Endothelial cell of umbilical vein (primary cell): ENCODE results near the gene ZFAND5. TPM values are rescaled to one million over a fixed set of nuclear protein-coding genes. Genes with fewer than 3 reads are reported as not detected.

Experiments
- BruUV-seq: library from RNA; stranded (reverse); fragments of 400-500 nt; replicated peaks from 2 replicates; lab custom pipeline; 2021; lab: Mats Ljungman, UMichigan
- CTCF ChIA-PET: fragments of 300-600, 350-600 bp; sonication (Branson Sonifier 250); formaldehyde crosslinking; loops from one replicate; lab custom pipeline; 2021; ENCODE audit warnings: antibody characterized with exemption, inconsistent platforms; lab: Charles Lee
- POLR2A ChIA-PET: fragments of 300-600, 350-600 bp; sonication (Branson Sonifier 250); formaldehyde crosslinking; loops from one replicate; lab custom pipeline; 2021; ENCODE audit warnings: antibody characterized with exemption, inconsistent platforms; lab: Charles Lee
- DNase-seq: peaks from one replicate; pipeline ENCODE4 v3.0.0-alpha.2; 2011; ENCODE audit warnings: low read depth, low spot score
- FAIRE-seq: peaks from 2 replicates; lab custom pipeline; 2011; peaks lifted over from hg19 to GRCh38; lab: Jason Lieb, UNC
- H2AFZ ChIP-seq: 2 replicates; pipeline ENCODE4 v1.6.0; 2012; ENCODE audit warnings: low read depth, low read length, control low read depth, inconsistent platforms
- H3K27ac ChIP-seq: 2 replicates; pipeline ENCODE4 v1.5.1; 2011; ENCODE audit warnings: low read depth, mild to moderate bottlenecking, control low read depth, low read length, moderate library complexity; ENCODE audit not compliant: insufficient read depth
- H3K27me3 ChIP-seq, 2 experiments: 2 replicates each; pipeline versions ENCODE4 v1.6.0 to v1.6.1; 2011; ENCODE audit warnings: low read length in 2 of 2, mixed read lengths in 1 of 2; ENCODE audit not compliant: control insufficient read depth in 2 of 2, insufficient read depth in 2 of 2
- H3K36me3 ChIP-seq, 2 experiments: 2 replicates in 1 of 2; 3 replicates in 1 of 2; pipeline ENCODE4 v1.5.1; 2011; ENCODE audit warnings: low read length in 2 of 2, mild to moderate bottlenecking in 1 of 2, moderate library complexity in 1 of 2; ENCODE audit not compliant: control insufficient read depth in 2 of 2, insufficient read depth in 2 of 2; ENCODE audit errors: extremely low read depth in 1 of 2
- H3K4me1 ChIP-seq: 3 replicates; pipeline ENCODE4 v1.5.1; 2011; ENCODE audit warnings: mild to moderate bottlenecking, low read length; ENCODE audit not compliant: control insufficient read depth, insufficient read depth; ENCODE audit errors: extremely low read depth
- H3K4me2 ChIP-seq: 2 replicates; pipeline ENCODE4 v1.6.1; 2011; ENCODE audit warnings: low read length, control low read depth, mixed read lengths; ENCODE audit not compliant: insufficient read depth
- H3K4me3 ChIP-seq, 3 experiments: fragments of 200-600 bp in 1 of 3; sonication (generic), shearing (Covaris generic) in 1 of 3; replicated peaks in 1 of 3; 2 replicates each; pipeline ENCODE4 v1.5.1; 2011 to 2016; ENCODE audit warnings: control low read depth in 3 of 3, low read length in 3 of 3, mild to moderate bottlenecking in 2 of 3, inconsistent platforms in 1 of 3, low read depth in 1 of 3, moderate library complexity in 1 of 3; ENCODE audit not compliant: insufficient read depth in 1 of 3
- H3K79me2 ChIP-seq: 2 replicates; pipeline ENCODE4 v1.6.0; 2012; ENCODE audit warnings: low read length, inconsistent platforms; ENCODE audit not compliant: control insufficient read depth, insufficient read depth
- H3K9ac ChIP-seq: replicated peaks from 2 replicates; pipeline ENCODE3; 2011; ENCODE audit warnings: low read length, control low read depth; ENCODE audit not compliant: insufficient read depth; ENCODE audit errors: extremely low read depth
- H3K9me1 ChIP-seq: replicated peaks from 3 replicates; pipeline ENCODE4 v1.6.0; 2011; ENCODE audit warnings: mild to moderate bottlenecking, low read length; ENCODE audit not compliant: control insufficient read depth, insufficient read depth; ENCODE audit errors: extremely low read depth
- H3K9me3 ChIP-seq: replicated peaks from 2 replicates; pipeline ENCODE4 v1.5.1; 2012; ENCODE audit warnings: low read length, inconsistent platforms; ENCODE audit not compliant: control insufficient read depth, insufficient read depth
- H4K20me1 ChIP-seq: replicated peaks from 2 replicates; pipeline ENCODE3; 2011; ENCODE audit warnings: mild to moderate bottlenecking, low read length; ENCODE audit not compliant: control insufficient read depth, insufficient read depth; ENCODE audit errors: extremely low read depth
- CTCF ChIP-seq, 2 donors: IDR thresholded peaks; 1 replicate in 1 of 2; 2 replicates in 1 of 2; pipeline ENCODE4 v1.5.1; 2011; ENCODE audit warnings: low read length in 2 of 2, mild to moderate bottlenecking in 2 of 2, moderate library complexity in 2 of 2, control low read depth in 1 of 2, inconsistent platforms in 1 of 2, low read depth in 1 of 2; ENCODE audit not compliant: insufficient read depth in 1 of 2; ENCODE audit errors: extremely low read depth in 1 of 2
- EZH2 ChIP-seq: IDR thresholded peaks from 2 replicates; pipeline ENCODE4 v1.6.1; 2012; ENCODE audit warnings: borderline replicate concordance, low read depth, mild to moderate bottlenecking, moderate library complexity, low read length, inconsistent platforms; ENCODE audit not compliant: severe bottlenecking
- FOS ChIP-seq: IDR thresholded peaks from 2 replicates; pipeline ENCODE4 v1.6.1; 2011; ENCODE audit warnings: mild to moderate bottlenecking, low read length, moderate library complexity, borderline replicate concordance; ENCODE audit not compliant: insufficient read depth
- GATA2 ChIP-seq: IDR thresholded peaks from 2 replicates; pipeline ENCODE4 v1.7.0; 2011; ENCODE audit warnings: low read depth, mild to moderate bottlenecking, moderate library complexity, mixed read lengths, low read length; ENCODE audit not compliant: insufficient read length, insufficient read depth
- JUN ChIP-seq: IDR thresholded peaks from 2 replicates; pipeline ENCODE4 v1.6.1; 2011; ENCODE audit warnings: borderline replicate concordance, low read depth; ENCODE audit not compliant: insufficient read length, insufficient read depth
- MAX ChIP-seq: IDR thresholded peaks from 2 replicates; pipeline ENCODE4 v1.6.1; 2011; ENCODE audit not compliant: insufficient read depth, insufficient read length
- MYC ChIP-seq: IDR thresholded peaks from one replicate; pipeline ENCODE4 v1.6.1; 2011; ENCODE audit warnings: mild to moderate bottlenecking, low read depth, low read length
- POLR2A ChIP-seq: IDR thresholded peaks from 2 replicates; pipeline ENCODE4 v1.6.1; 2012; ENCODE audit warnings: low read depth, mild to moderate bottlenecking, control low read depth, low read length
- POLR2AphosphoS5 ChIP-seq: IDR thresholded peaks from 2 replicates; pipeline ENCODE4 v1.6.1; 2012; ENCODE audit warnings: low read depth, mild to moderate bottlenecking, control low read depth, low read length, moderate library complexity; ENCODE audit not compliant: insufficient read depth
- dilution Hi-C: fragments of 300-500 bp; cut with MboI; formaldehyde crosslinking; loops from one replicate; pipeline ENCODE4 v1.15.0; 2019; ENCODE audit warnings: low sequenced_read_pairs; ENCODE audit not compliant: extremely low pct_ligation_motif_present
- intact Hi-C: fragments of 100-400 bp; cut with micrococcal nuclease; formaldehyde crosslinking; loops from one replicate; pipeline ENCODE4 v1.10.0; 2022
- polyA plus RNA-seq, 4 experiments: library from polyadenylated mRNA; depleted of rRNA in 3 of 4; stranded (reverse) in 3 of 4; unstranded in 1 of 4; fragments of >200 nt; gene quantifications; 2 replicates each; pipeline versions ENCODE4 v1.2.1 to v1.2.3, GENCODE V29; 2011 to 2012; ENCODE audit warnings: missing spikeins in 1 of 4
- total RNA-seq: library from RNA; stranded (reverse); gene quantifications from 2 replicates; pipeline ENCODE4 v1.2.3, GENCODE V29; 2021

The ZFAND5 gene
- total and polyA plus RNA-seq, 2 donors (not counting 3 experiments of a cell fraction or from before 2014, with no cell fraction given) = 63.7 to 176 TPM

- BruUV-seq = no TSS peak
- no peaks in the 10 kb centered on the region for H3K9me3 ChIP-seq
- no peak for DNase-seq
- H2AFZ ChIP-seq = no peak overlapping the region
- intact Hi-C loops = no loop called here
- H4K20me1 ChIP-seq = no peaks in the 10 kb centered on the region
- TF ChIP-seq POLR2A (no peak), CTCF (IDR thresholded peaks at IDR 0.05; ENCODE audit: extremely low read depth in 1 of 2, insufficient read depth in 1 of 2, low read depth in 1 of 2, low read length in 2 of 2) (no peak), EZH2 (no peak), POLR2AphosphoS5 (no peak), MYC (no peak), MAX (no peak), GATA2 (no peak), JUN (no peak), FOS (no peak)
- POLR2A ChIA-PET = no interaction called here
- FAIRE-seq = no peak
- no peaks in the 10 kb centered on the region for H3K9me1 ChIP-seq
- CTCF ChIA-PET = no interaction called here
- H3K4me2 ChIP-seq = no peak overlapping the region
- no peak overlapping the region for H3K27ac ChIP-seq
- no peaks in the 10 kb centered on the region for H3K4me1 ChIP-seq
- dilution Hi-C loops = no loop called here
- H3K4me3 ChIP-seq = no peak overlapping the region
- no peaks in the 10 kb centered on the region for H3K79me2 ChIP-seq
- H3K27me3 ChIP-seq = no peaks in the 10 kb centered on the region
- H3K36me3 ChIP-seq = no peaks in the 10 kb centered on the region
- no peak overlapping the region for H3K9ac ChIP-seq
These were observed 42.7 kb downstream of the ZFAND5 start for GRCh38 chr9:72322259-72322658.
